Measurements from ENCODE around the gene CERS2. TPM values are rescaled to one million over a fixed set of nuclear protein-coding genes. Genes with fewer than 3 reads are reported as not detected.
A peak's percentile ranks its signal among the peaks of the same experiment; 100 is the strongest.

CERS2 gene
- total and polyA plus RNA-seq, 5 donors: 77.3 to 110 (median 90.1) TPM

GRCh38 chr1:150997949-150998348, 23.3 kb upstream of the CERS2 start:
- Histone ChIP-seq H3K27ac (ENCODE audit: low read length) (no peak overlapping the region), H3K9me3 (ENCODE audit: control insufficient read depth, low read length) (no peaks in the 10 kb centered on the region), H3K4me3 (ENCODE audit: low read length) (no peak overlapping the region), H3K4me1 (ENCODE audit: control insufficient read depth, insufficient read depth, low read length) (peaks cover 5% of the 10 kb centered on the region), H3K27me3 (ENCODE audit: control insufficient read depth, insufficient read depth) (no peaks in the 10 kb centered on the region)
- ATAC-seq: no peak
- intact Hi-C loops (cut with DNase I): no loop called here
- WGBS: 57% methylated on average over 5 of the region's 5 CpGs
- no peak for DNase-seq

DNA sequence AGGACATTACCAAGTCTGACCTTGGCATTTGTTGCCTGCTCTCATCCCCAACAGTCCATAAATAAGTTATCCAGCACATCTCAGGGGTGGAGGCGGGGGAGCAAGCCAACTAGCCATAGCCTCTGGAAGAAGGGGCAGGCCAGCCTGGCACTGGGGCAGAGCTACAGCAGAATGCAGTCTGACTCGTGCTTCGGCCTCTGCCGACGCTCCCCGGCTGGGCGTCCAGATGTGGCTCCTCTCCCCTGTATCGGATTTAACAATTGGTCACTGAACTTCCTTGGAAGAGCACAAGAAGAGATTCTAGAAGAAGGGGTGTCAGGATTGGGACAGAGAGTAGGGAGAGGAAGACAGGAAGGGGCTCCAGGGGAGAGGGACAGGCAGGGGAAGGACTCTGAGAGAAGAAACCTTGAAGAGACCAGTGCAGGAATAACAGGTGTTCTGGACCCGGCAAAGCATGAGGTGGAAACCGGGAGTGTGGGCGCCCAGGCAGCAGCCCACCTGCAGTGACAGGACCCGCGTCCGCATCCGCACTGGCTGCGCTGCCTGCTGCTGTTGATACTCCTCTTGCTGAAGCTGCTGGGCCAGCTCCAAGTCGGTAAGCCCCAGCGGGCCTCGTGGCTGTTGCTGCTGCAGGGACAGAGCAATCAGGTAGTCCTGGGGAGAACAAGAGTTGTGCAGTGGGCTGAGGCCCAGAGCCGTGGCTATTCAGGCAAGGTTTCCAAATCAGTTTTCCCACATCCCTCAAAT, 22.7 kb upstream of the CERS2 start:
- Histone ChIP-seq H3K4me1 (ENCODE audit: control insufficient read depth, insufficient read depth, low read length) (peaks cover 5% of the 10 kb centered on the region), H3K27ac (ENCODE audit: low read length) (no peak overlapping the region), H3K27me3 (ENCODE audit: control insufficient read depth, insufficient read depth) (no peaks in the 10 kb centered on the region), H3K9me3 (ENCODE audit: control insufficient read depth, low read length) (no peaks in the 10 kb centered on the region), H3K4me3 (ENCODE audit: low read length) (no peak overlapping the region)
- 87% methylated on average over 20 of the region's 20 CpGs for WGBS
- intact Hi-C loops (cut with DNase I): no loop called here
- ATAC-seq (no peak), DNase-seq (no peak)

DNA sequence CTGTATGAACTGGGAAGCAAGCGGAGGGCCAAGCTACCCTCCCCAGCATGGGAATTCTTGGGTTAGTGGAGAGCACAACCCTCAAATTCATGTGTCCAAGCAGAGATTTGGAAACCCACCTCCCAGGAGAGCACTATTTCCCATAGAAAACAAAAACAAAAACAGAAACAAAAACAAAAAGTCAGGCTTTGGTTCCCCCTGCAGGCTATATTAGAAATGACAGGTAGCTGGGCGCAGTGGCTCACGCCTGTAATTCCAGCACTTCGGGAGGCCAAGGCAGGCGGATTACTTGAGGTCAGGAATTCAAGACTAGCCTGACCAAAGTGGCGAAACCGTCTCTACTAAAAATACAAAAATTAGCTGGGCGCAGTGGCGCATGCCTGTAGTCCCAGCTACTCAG, 21.3 kb upstream of the CERS2 start:
- no peak overlapping the region for H3K4me3 ChIP-seq (ENCODE audit: low read length)
- peak in 1 of 3 donors; percentile 69 for DNase-seq
- 27% methylated on average over 9 of the region's 9 CpGs for WGBS
- peak; percentile 30 to 38 for ATAC-seq
- no peaks in the 10 kb centered on the region for H3K4me1 ChIP-seq (ENCODE audit: control insufficient read depth, insufficient read depth, low read length)
- H3K27me3 ChIP-seq (ENCODE audit: control insufficient read depth, insufficient read depth): no peaks in the 10 kb centered on the region
- no peaks in the 10 kb centered on the region for H3K9me3 ChIP-seq (ENCODE audit: control insufficient read depth, low read length)
- H3K27ac ChIP-seq (ENCODE audit: low read length): peak overlapping the region; percentile 53
- intact Hi-C loops (cut with DNase I): no loop called here

DNA sequence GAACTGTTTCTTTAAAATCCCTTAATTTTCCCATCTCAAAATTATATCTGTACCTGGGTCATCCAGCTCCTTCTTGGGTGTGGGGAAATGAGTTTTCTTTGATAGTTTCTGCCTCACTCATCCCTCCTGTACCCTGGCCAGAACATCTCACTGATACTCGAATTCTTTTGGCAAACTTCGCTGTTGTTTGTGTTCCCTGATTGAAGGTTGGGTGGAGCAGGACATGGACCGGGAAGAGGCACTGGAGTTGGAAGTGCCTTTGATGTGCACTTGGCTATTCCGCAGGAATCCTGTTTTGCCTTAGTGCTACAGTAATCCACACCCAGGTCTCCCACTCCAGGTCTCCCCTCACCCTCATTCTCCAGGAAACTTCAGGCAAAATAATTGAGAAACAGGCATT, 20.8 kb upstream of the CERS2 start:
- Histone ChIP-seq H3K4me3 (ENCODE audit: low read length) (no peak overlapping the region), H3K4me1 (ENCODE audit: control insufficient read depth, insufficient read depth, low read length) (no peaks in the 10 kb centered on the region), H3K27ac (ENCODE audit: low read length) (peak overlapping the region; percentile 53), H3K27me3 (ENCODE audit: control insufficient read depth, insufficient read depth) (no peaks in the 10 kb centered on the region), H3K9me3 (ENCODE audit: control insufficient read depth, low read length) (no peaks in the 10 kb centered on the region)
- peak; percentile 4 to 6 for ATAC-seq
- no peak for DNase-seq
- intact Hi-C loops (cut with DNase I): no loop called here
- WGBS: 32% methylated on average over 4 of the region's 4 CpGs

GRCh38 chr1:150994248-150994647, 19.6 kb upstream of the CERS2 start:
- WGBS: 70% methylated on average over 3 of the region's 3 CpGs

DNA sequence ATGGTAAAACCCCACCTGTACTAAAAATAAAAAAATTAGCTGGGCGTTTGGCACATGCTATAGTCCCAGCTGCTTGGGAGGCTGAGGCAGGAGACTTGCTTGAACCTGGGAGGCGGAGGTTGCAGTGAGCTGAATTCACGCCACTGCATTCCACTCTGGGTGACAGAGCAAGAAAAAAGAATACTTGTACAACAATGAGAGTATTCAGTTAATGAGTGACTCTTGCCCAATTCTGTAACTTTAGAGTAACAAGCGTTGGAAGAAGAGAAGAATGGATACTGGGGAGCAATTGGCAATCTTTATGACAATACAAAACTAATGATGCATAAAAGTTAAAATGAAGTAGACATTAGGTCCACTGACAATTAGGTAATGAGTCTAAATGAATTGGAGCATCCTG, 18.0 kb upstream of the CERS2 start:
- Histone ChIP-seq H3K4me3 (ENCODE audit: low read length) (no peak overlapping the region), H3K27me3 (ENCODE audit: control insufficient read depth, insufficient read depth) (no peaks in the 10 kb centered on the region), H3K9me3 (ENCODE audit: control insufficient read depth, low read length) (no peaks in the 10 kb centered on the region), H3K27ac (ENCODE audit: low read length) (no peak overlapping the region), H3K4me1 (ENCODE audit: control insufficient read depth, insufficient read depth, low read length) (no peaks in the 10 kb centered on the region)
- intact Hi-C loops (cut with DNase I): no loop called here
- 80% methylated on average over 4 of the region's 4 CpGs for WGBS
- ATAC-seq: no peak
- no peak for DNase-seq

More at GRCh38 chr1:150994248-150994647, 19.6 kb upstream of the CERS2 start:
- Histone ChIP-seq H3K27me3 (ENCODE audit: control insufficient read depth, insufficient read depth) (no peaks in the 10 kb centered on the region), H3K27ac (ENCODE audit: low read length) (no peak overlapping the region), H3K4me1 (ENCODE audit: control insufficient read depth, insufficient read depth, low read length) (no peaks in the 10 kb centered on the region), H3K4me3 (ENCODE audit: low read length) (no peak overlapping the region), H3K9me3 (ENCODE audit: control insufficient read depth, low read length) (no peaks in the 10 kb centered on the region)
- no peak for DNase-seq
- ATAC-seq: no peak
- intact Hi-C loops (cut with DNase I): no loop called here

DNA sequence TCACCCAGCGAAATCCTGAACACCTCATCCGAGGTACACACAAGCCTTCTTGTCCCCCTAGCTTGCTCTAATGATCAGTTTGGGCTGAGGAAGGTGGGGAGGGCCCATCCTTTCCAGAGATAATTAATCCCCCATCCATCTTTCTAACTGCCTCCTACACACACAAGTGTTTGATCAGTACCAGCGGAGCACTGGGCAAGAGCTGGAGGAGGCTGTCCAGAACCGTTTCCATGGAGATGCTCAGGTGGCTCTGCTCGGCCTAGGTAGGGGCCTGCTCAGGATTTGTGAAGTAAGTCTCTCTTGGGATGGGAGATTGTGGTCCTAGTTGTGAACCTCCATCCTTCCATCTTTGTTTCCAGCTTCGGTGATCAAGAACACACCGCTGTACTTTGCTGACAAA, 13.3 kb upstream of the CERS2 start:
- Histone ChIP-seq H3K27me3 (ENCODE audit: control insufficient read depth, insufficient read depth) (no peaks in the 10 kb centered on the region), H3K27ac (ENCODE audit: low read length) (no peak overlapping the region), H3K9me3 (ENCODE audit: control insufficient read depth, low read length) (no peaks in the 10 kb centered on the region), H3K4me3 (ENCODE audit: low read length) (no peak overlapping the region), H3K4me1 (ENCODE audit: control insufficient read depth, insufficient read depth, low read length) (no peaks in the 10 kb centered on the region)
- no peak for DNase-seq
- no peak for ATAC-seq
- intact Hi-C loops (cut with DNase I): no loop called here
- WGBS: 87% methylated on average over 7 of the region's 7 CpGs

- H3K4me1 ChIP-seq (ENCODE audit: control insufficient read depth, insufficient read depth, low read length): no peaks in the 10 kb centered on the region
- intact Hi-C loops (cut with DNase I): no loop called here
- ATAC-seq (no peak), DNase-seq (no peak)
- no peak overlapping the region for H3K27ac ChIP-seq (ENCODE audit: low read length)
- H3K27me3 ChIP-seq (ENCODE audit: control insufficient read depth, insufficient read depth): no peaks in the 10 kb centered on the region
- WGBS: 97% methylated on average over 2 of the region's 2 CpGs
- no peaks in the 10 kb centered on the region for H3K9me3 ChIP-seq (ENCODE audit: control insufficient read depth, low read length)
- H3K4me3 ChIP-seq (ENCODE audit: low read length): no peak overlapping the region
These were observed 10.7 kb upstream of the CERS2 start for GRCh38 chr1:150985179-150985825.

DNA sequence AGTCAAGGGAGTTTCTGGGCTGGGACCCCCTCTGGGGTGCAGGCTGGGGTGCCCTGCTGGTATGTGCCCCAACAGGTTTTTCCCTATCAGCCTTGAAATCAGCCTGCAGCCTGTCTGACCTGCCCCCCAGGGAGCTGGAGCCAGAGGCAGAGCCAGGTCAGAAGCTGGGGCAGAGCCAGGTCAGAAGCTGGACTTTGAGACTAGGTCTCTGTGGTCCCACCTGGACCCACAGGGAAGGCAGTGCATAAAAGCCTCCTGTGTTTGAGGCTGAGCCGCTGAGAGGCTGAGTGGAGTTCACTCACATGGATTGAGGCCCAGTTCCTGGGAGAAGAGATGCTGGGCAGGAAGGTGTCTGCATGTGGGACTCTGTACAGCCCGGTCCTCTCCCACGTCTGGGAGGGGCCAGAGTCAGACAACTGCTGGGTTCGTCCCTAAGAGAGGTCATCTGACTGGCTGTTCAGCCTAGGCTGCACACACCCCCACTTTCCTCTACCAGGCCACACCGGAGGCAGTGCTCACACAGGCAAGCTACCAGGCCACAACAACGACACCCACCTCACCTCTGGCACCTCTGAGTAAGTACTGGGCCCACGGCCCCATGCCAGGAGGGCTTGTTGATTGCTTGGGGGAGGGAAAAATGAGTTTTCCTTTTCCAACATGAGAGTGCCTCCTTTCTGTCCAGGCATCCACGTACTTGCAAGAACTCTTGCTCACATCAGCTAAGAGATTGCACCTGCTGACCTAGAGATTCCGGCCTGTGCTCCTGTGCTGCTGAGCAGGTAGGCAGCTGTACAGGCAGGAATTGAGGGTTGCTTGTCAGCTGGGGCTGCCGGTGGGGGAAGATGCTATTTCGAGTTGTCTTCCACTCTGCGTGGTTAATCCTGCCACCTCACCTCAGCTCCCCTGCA, 7.4 kb upstream of the CERS2 start, which contains the start of gene ANXA9:
Gene ANXA9 (plus strand): TSS at position 488 of the 908 bp plus-strand sequence. CDS start 814 bp downstream, outside the sequence.
- Histone ChIP-seq H3K27me3 (ENCODE audit: control insufficient read depth, insufficient read depth) (no peaks in the 10 kb centered on the region), H3K4me1 (ENCODE audit: control insufficient read depth, insufficient read depth, low read length) (peaks cover 3% of the 10 kb centered on the region), H3K27ac (ENCODE audit: low read length) (no peak within 1 kb of the TSS), H3K4me3 (ENCODE audit: low read length) (no peak within 1 kb of the TSS), H3K9me3 (ENCODE audit: control insufficient read depth, low read length) (no peaks in the 10 kb centered on the region)
- ATAC-seq (no peak), DNase-seq (no peak)
- intact Hi-C loops (cut with DNase I): no loop called here
- WGBS: 74% methylated on average over 12 of the region's 12 CpGs

DNA sequence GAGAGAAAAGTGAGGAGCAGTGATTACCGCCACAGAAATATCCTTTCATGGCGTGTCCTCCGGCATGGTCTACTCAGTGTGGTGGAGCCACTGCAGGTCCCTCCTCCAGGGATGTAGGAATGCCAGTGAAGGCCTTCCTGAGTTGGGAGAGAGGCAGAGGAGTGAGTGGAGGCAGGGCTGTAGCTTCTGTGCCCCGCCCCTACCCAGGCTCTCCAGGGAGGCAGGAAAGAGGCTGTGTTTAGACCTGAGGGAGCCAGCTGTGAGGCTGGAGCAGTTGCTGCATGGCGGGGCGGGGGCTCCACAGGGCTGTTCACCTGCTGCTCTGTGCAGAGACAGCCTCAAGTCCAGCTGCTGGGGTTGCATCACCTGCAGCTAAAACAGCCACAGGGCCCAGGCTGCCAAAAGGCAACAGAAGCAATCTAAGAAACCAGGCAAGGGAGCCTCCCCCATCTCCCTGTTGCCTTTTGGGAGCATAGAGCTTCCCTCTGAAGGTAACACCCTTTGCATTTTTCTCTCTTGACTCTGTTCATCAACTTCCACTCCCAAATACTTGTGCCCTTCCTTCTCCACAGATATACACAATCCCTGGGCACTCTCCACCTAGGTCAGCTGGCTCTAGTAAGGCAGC, 6.7 kb upstream of the CERS2 start:
- ATAC-seq: no peak
- H3K27me3 ChIP-seq (ENCODE audit: control insufficient read depth, insufficient read depth): no peaks in the 10 kb centered on the region
- intact Hi-C loops (cut with DNase I): no loop called here
- DNase-seq: no peak
- no peak overlapping the region for H3K27ac ChIP-seq (ENCODE audit: low read length)
- no peak overlapping the region for H3K4me3 ChIP-seq (ENCODE audit: low read length)
- peaks cover 3% of the 10 kb centered on the region for H3K4me1 ChIP-seq (ENCODE audit: control insufficient read depth, insufficient read depth, low read length)
- H3K9me3 ChIP-seq (ENCODE audit: control insufficient read depth, low read length): no peaks in the 10 kb centered on the region
- WGBS: 89% methylated on average over 6 of the region's 6 CpGs

All from right cardiac atrium (tissue), 5 donors.